HUES64 (cell line): Measurements from ENCODE around the gene SLC9A9.

Experiments used
- H3K27ac ChIP-seq: 2 replicates; pipeline ENCODE4 v1.7.0; 2013; ENCODE audit warnings: low read depth, low read length, inconsistent platforms
- H3K27me3 ChIP-seq: 2 replicates; pipeline ENCODE4 v1.6.1; 2013; ENCODE audit warnings: mild to moderate bottlenecking, low read length; ENCODE audit not compliant: insufficient read depth
- H3K36me3 ChIP-seq: 2 replicates; pipeline ENCODE4 v1.6.1; 2013; ENCODE audit warnings: mild to moderate bottlenecking, low read length; ENCODE audit not compliant: insufficient read depth
- H3K4me1 ChIP-seq: 2 replicates; pipeline ENCODE4 v1.6.1; 2013; ENCODE audit warnings: mild to moderate bottlenecking, low read length, moderate library complexity; ENCODE audit not compliant: insufficient read depth
- H3K4me3 ChIP-seq: 2 replicates; pipeline ENCODE4 v1.5.1; 2013; ENCODE audit warnings: mild to moderate bottlenecking, low read length, moderate library complexity
- H3K9ac ChIP-seq: 2 replicates; pipeline ENCODE4 v1.6.1; 2013; ENCODE audit warnings: mild to moderate bottlenecking, low read depth, low read length
- H3K9me3 ChIP-seq: 2 replicates; pipeline ENCODE4 v1.6.1; 2013; ENCODE audit warnings: low read depth, low read length; ENCODE audit not compliant: insufficient read depth
- WGBS: fragments of 150-250, 120-280 bp; methylation state at CpG from one replicate; pipeline ENCODE4 v1.1.7; 2013; ENCODE audit warnings: missing lambda C conversion rate; 5-methylcytosine and 5-hydroxymethylcytosine counted together

The SLC9A9 gene

GRCh38 chr3:143331350-143331749 lies 516.9 kb downstream of the SLC9A9 start:
- 97% methylated on average over 5 of the region's 5 CpGs for WGBS
- Histone ChIP-seq H3K27me3 (no peaks in the 10 kb centered on the region), H3K9me3 (no peaks in the 10 kb centered on the region), H3K36me3 (no peaks in the 10 kb centered on the region), H3K4me1 (peaks cover 4% of the 10 kb centered on the region), H3K4me3 (no peak overlapping the region), H3K27ac (no peak overlapping the region), H3K9ac (no peak overlapping the region)

DNA sequence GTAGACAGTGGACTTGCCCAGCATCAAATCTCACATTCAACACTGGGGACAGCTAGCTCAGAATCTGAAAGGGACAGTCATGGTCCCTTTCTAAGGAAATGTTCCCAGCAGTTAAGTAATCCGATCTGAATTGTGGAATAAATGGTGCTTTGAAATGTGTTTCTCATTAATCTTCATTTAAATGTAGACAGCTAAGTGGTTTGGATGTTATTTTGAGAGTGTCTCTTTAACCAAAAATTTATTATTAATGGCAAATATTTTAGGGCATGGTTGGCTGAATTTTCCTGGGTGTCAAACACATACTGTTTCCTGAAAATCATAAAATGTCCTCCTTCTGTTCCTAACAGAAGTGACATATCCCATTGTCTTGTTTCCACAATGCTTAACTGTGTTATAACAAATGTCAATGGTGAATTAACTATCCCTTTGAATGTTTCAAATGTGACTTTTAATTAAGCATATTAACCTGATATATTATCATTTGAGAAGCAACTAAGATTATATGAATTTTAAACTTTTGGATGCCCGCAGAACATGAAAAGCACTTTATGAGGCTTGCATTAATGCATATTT lies 517.9 kb downstream of the SLC9A9 start:
- no peak overlapping the region for H3K27ac ChIP-seq
- H3K27me3 ChIP-seq = no peaks in the 10 kb centered on the region
- no peaks in the 10 kb centered on the region for H3K9me3 ChIP-seq
- WGBS = 95% methylated on average over 1 of the region's 2 CpGs
- H3K9ac ChIP-seq = no peak overlapping the region
- peaks cover 4% of the 10 kb centered on the region for H3K4me1 ChIP-seq
- no peak overlapping the region for H3K4me3 ChIP-seq
- H3K36me3 ChIP-seq = no peaks in the 10 kb centered on the region

DNA sequence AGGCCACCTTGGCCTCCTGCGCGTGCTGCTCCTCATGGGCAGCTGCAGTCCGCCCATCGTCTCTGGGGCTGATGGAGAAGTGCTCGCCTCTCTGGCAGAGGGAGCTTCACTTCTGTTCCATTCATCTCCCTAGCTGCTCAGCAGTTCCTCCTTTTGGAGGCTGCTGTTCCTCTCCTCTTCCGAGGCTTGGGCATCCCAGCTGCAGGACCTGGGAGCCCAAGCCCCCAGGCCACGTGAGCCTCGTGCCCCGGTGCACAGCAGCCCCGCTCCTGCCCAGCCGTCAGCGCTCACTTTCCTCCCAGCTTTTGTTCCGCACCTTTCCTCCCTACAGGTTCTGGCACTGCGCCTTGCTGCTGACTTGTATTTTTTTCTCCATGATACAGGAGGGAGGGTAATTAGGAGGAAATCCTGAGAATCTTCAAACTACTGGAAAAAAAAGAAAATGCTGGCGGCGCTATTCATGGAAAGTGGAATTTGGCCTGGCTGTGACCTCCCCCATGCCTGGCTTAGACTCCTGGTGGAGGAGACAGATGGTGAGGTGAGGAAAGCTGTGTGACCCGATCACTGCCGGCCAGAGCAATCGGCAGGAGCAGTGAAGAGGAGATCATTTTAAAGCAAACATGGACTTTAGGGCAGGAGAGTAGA lies 518.6 kb downstream of the SLC9A9 start:
- no peaks in the 10 kb centered on the region for H3K36me3 ChIP-seq
- H3K27ac ChIP-seq = no peak overlapping the region
- WGBS = 92% methylated on average over 19 of the region's 19 CpGs
- peaks cover 4% of the 10 kb centered on the region for H3K4me1 ChIP-seq
- H3K27me3 ChIP-seq = no peaks in the 10 kb centered on the region
- no peaks in the 10 kb centered on the region for H3K9me3 ChIP-seq
- H3K9ac ChIP-seq = no peak overlapping the region
- no peak overlapping the region for H3K4me3 ChIP-seq

DNA sequence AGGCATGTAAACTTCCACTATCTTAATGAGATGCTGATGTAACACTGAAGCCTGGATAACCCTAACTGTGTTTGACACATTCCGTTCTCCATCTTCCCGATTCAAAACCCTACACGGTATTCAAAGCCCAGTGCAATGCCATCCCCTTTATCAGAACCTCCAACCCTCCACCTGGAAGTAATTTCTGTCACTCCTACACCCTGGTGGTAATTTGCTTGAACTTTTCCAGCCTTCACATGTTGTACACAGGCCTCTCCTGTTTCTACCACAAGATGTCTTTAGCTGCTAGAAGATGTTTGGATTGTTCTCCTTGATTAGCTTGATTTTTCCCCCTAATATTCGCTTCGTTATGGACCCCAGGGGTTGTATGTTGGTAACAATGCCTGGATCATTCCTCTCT lies 519.8 kb downstream of the SLC9A9 start:
- H3K27ac ChIP-seq = no peak overlapping the region
- H3K27me3 ChIP-seq = no peaks in the 10 kb centered on the region
- H3K4me3 ChIP-seq = no peak overlapping the region
- H3K9ac ChIP-seq = no peak overlapping the region
- H3K4me1 ChIP-seq = peaks cover 4% of the 10 kb centered on the region
- H3K9me3 ChIP-seq = no peaks in the 10 kb centered on the region
- 91% methylated on average over 5 of the region's 5 CpGs for WGBS
- no peaks in the 10 kb centered on the region for H3K36me3 ChIP-seq

GRCh38 chr3:143326983-143327778 lies 521.1 kb downstream of the SLC9A9 start:
- H3K27ac ChIP-seq = no peak overlapping the region
- H3K9ac ChIP-seq = no peak overlapping the region
- 100% methylated on average over 1 of the region's 1 CpG for WGBS
- H3K36me3 ChIP-seq = no peaks in the 10 kb centered on the region
- H3K4me3 ChIP-seq = no peak overlapping the region
- H3K9me3 ChIP-seq = no peaks in the 10 kb centered on the region
- H3K4me1 ChIP-seq = peaks cover 4% of the 10 kb centered on the region; the same call in 1 of the 2 replicates
- H3K27me3 ChIP-seq = no peaks in the 10 kb centered on the region

GRCh38 chr3:143321058-143321769 lies 527.1 kb downstream of the SLC9A9 start:
- 85% methylated on average over 4 of the region's 5 CpGs for WGBS
- no peaks in the 10 kb centered on the region for H3K36me3 ChIP-seq
- no peaks in the 10 kb centered on the region for H3K27me3 ChIP-seq
- no peaks in the 10 kb centered on the region for H3K4me1 ChIP-seq
- H3K9ac ChIP-seq = no peak overlapping the region
- H3K27ac ChIP-seq = no peak overlapping the region
- H3K4me3 ChIP-seq = no peak overlapping the region
- no peaks in the 10 kb centered on the region for H3K9me3 ChIP-seq

- no peak overlapping the region for H3K4me3 ChIP-seq
- no peak overlapping the region for H3K9ac ChIP-seq
- H3K9me3 ChIP-seq = no peaks in the 10 kb centered on the region
- no peaks in the 10 kb centered on the region for H3K4me1 ChIP-seq
- WGBS = 95% methylated on average over 4 of the region's 5 CpGs
- H3K27ac ChIP-seq = no peak overlapping the region
- no peaks in the 10 kb centered on the region for H3K27me3 ChIP-seq
- H3K36me3 ChIP-seq = no peaks in the 10 kb centered on the region
Observed at GRCh38 chr3:143315766-143316165, 532.5 kb downstream of the SLC9A9 start.

- no peaks in the 10 kb centered on the region for H3K9me3 ChIP-seq
- H3K4me3 ChIP-seq = no peak overlapping the region
- H3K27ac ChIP-seq = no peak overlapping the region
- no peaks in the 10 kb centered on the region for H3K27me3 ChIP-seq
- H3K36me3 ChIP-seq = no peaks in the 10 kb centered on the region
- WGBS = 85% methylated on average over 9 of the region's 9 CpGs
- H3K4me1 ChIP-seq = no peaks in the 10 kb centered on the region
- H3K9ac ChIP-seq = no peak overlapping the region
Observed at GRCh38 chr3:143314251-143315093, 533.8 kb downstream of the SLC9A9 start.

GRCh38 chr3:143313893-143314188 lies 534.4 kb downstream of the SLC9A9 start:
- Histone ChIP-seq H3K27ac (no peak overlapping the region), H3K4me3 (no peak overlapping the region), H3K9me3 (no peaks in the 10 kb centered on the region), H3K4me1 (no peaks in the 10 kb centered on the region), H3K9ac (no peak overlapping the region), H3K27me3 (no peaks in the 10 kb centered on the region), H3K36me3 (no peaks in the 10 kb centered on the region)
- 100% methylated on average over 2 of the region's 2 CpGs for WGBS

- no peak overlapping the region for H3K27ac ChIP-seq
- H3K9ac ChIP-seq = no peak overlapping the region
- 83% methylated on average over 6 of the region's 6 CpGs for WGBS
- no peaks in the 10 kb centered on the region for H3K36me3 ChIP-seq
- H3K4me3 ChIP-seq = no peak overlapping the region
- no peaks in the 10 kb centered on the region for H3K4me1 ChIP-seq
- no peaks in the 10 kb centered on the region for H3K9me3 ChIP-seq
- no peaks in the 10 kb centered on the region for H3K27me3 ChIP-seq
Observed at GRCh38 chr3:143313025-143313892, 535.0 kb downstream of the SLC9A9 start.
